ENCODE results near the gene CELF2. TPM values are rescaled to one million over a fixed set of nuclear protein-coding genes. Genes with fewer than 3 reads are reported as not detected.
A peak's percentile ranks its signal among the peaks of the same experiment; 100 is the strongest.

CELF2 gene
- total and polyA plus RNA-seq, 12 donors = 13.0 to 90.9 (median 80.9) TPM

GRCh38 chr10:10992072-10992471 is 25.6 kb upstream of the CELF2 start:
- Histone ChIP-seq H3K4me3 (no peak overlapping the region), H3K36me3 (no peaks in the 10 kb centered on the region), H3K4me1 (peaks cover 0 to 16% (median 3%) of the 10 kb centered on the region in 9 donors), H3K27me3 (no peaks in the 10 kb centered on the region), H3K27ac (no peak overlapping the region), H3K9me3 (peaks cover 0 to 7% (median 0%) of the 10 kb centered on the region in 11 donors)
- DNase-seq (no peak), ATAC-seq (no peak)
- intact Hi-C loops (cut with DNase I) = no loop called here
- TF ChIP-seq, protein P1, sequence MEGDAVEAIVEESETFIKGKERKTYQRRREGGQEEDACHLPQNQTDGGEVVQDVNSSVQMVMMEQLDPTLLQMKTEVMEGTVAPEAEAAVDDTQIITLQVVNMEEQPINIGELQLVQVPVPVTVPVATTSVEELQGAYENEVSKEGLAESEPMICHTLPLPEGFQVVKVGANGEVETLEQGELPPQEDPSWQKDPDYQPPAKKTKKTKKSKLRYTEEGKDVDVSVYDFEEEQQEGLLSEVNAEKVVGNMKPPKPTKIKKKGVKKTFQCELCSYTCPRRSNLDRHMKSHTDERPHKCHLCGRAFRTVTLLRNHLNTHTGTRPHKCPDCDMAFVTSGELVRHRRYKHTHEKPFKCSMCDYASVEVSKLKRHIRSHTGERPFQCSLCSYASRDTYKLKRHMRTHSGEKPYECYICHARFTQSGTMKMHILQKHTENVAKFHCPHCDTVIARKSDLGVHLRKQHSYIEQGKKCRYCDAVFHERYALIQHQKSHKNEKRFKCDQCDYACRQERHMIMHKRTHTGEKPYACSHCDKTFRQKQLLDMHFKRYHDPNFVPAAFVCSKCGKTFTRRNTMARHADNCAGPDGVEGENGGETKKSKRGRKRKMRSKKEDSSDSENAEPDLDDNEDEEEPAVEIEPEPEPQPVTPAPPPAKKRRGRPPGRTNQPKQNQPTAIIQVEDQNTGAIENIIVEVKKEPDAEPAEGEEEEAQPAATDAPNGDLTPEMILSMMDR (IDR thresholded peaks at IDR 0.05) = no peak
- WGBS, 2 donors = 95 to 97% methylated on average over 2 of the region's 2 CpGs

GRCh38 chr10:10992961-10993714 is 24.5 kb upstream of the CELF2 start:
- H3K9me3 ChIP-seq = peaks cover 0 to 7% (median 0%) of the 10 kb centered on the region in 11 donors
- no peaks in the 10 kb centered on the region for H3K27me3 ChIP-seq
- 94 to 95% methylated on average over 3 of the region's 3 CpGs for WGBS, 2 donors
- intact Hi-C loops (cut with DNase I) = no loop called here
- TF ChIP-seq, protein P1 (IDR thresholded peaks at IDR 0.05) = no peak
- no peak overlapping the region for H3K27ac ChIP-seq
- DNase-seq (no peak), ATAC-seq (peak in 3 of 8 donors; percentile 44 to 61 (median 55))
- H3K36me3 ChIP-seq = no peaks in the 10 kb centered on the region
- H3K4me1 ChIP-seq = peaks cover 0 to 16% (median 3%) of the 10 kb centered on the region in 9 donors
- H3K4me3 ChIP-seq = no peak overlapping the region

DNA sequence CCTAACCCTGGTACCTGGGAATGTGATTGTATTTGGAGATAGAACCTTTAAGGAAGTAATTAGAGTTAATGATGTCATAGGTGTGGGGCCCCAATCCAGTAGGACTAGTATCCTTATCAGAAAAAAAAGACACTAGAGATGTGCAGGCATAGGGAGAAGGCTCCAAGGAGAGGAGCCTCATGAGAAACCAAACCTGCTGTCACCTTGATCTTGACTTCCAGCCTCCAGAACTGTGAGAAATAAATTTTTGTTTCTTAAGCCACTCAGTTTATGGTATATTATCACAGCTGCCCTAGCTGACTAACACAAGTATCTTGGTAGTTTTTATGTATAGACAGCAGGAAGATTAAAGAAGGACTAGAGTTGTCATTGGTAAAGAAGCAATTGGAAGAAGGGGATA is 23.9 kb upstream of the CELF2 start:
- H3K27ac ChIP-seq = no peak overlapping the region
- no peaks in the 10 kb centered on the region for H3K36me3 ChIP-seq
- H3K9me3 ChIP-seq = peaks cover 0 to 7% (median 0%) of the 10 kb centered on the region in 11 donors
- H3K27me3 ChIP-seq = no peaks in the 10 kb centered on the region
- peaks cover 0 to 16% (median 3%) of the 10 kb centered on the region in 9 donors for H3K4me1 ChIP-seq
- DNase-seq (no peak), ATAC-seq (no peak)
- intact Hi-C loops (cut with DNase I) = no loop called here
- H3K4me3 ChIP-seq = no peak overlapping the region
- TF ChIP-seq, protein P1 (IDR thresholded peaks at IDR 0.05) = no peak

- Histone ChIP-seq H3K9me3 (peaks cover 0 to 7% (median 0%) of the 10 kb centered on the region in 11 donors), H3K4me1 (peaks cover 0 to 16% (median 3%) of the 10 kb centered on the region in 9 donors), H3K27ac (no peak overlapping the region), H3K36me3 (no peaks in the 10 kb centered on the region), H3K4me3 (no peak overlapping the region), H3K27me3 (no peaks in the 10 kb centered on the region)
- intact Hi-C loops (cut with DNase I) = no loop called here
- TF ChIP-seq, protein P1 (IDR thresholded peaks at IDR 0.05) = no peak
- ATAC-seq = no peak
- DNase-seq = no peak
- WGBS, 2 donors = 88 to 90% methylated on average over 2 of the region's 2 CpGs
Measured at GRCh38 chr10:10994360-10994759, 23.3 kb upstream of the CELF2 start.
